K562 (cell line): ENCODE data around the gene ETFRF1. TPM values are rescaled to one million over a fixed set of nuclear protein-coding genes. Genes with fewer than 3 reads are reported as not detected.

ENCODE experiments used
- ARID3A ChIP-seq: IDR thresholded peaks from 2 replicates; pipeline ENCODE4 v1.6.1; 2012; ENCODE audit warnings: low read depth, low read length, improper control_type of control experiment, borderline replicate concordance
- ARNT ChIP-seq, 2 experiments: fragments of 450-650 bp; IDR thresholded peaks; 2 replicates each; pipeline ENCODE4 v1.6.1; 2016; ENCODE audit warnings: mild to moderate bottlenecking in 1 of 2
- CBFA2T2 ChIP-seq: fragments of 450-650 bp; conservative IDR thresholded peaks from 2 replicates; pipeline ENCODE4 v1.6.1; 2017; ENCODE audit warnings: mild to moderate bottlenecking
- FOXJ2 ChIP-seq: fragments of 200-800 bp; sonication (Bioruptor generic); IDR thresholded peaks from 2 replicates; pipeline ENCODE4 v1.6.1; 2016; ENCODE audit warnings: missing genetic modification characterization, missing compliant biosample characterization
- GTF2E2 ChIP-seq: fragments of 200-800 bp; sonication (Bioruptor generic); IDR thresholded peaks from 2 replicates; pipeline ENCODE4 v1.6.1; 2016; ENCODE audit warnings: missing genetic modification characterization, missing compliant biosample characterization
- HNRNPUL1 ChIP-seq: fragments of 200-400 bp; formaldehyde crosslinking; IDR thresholded peaks from 2 replicates; pipeline ENCODE4 v1.6.1; 2017; ENCODE audit warnings: low read length
- POLR2B ChIP-seq: fragments of 450-650 bp; IDR thresholded peaks from 2 replicates; pipeline ENCODE4 v1.6.1; 2018; ENCODE audit warnings: low read depth; ENCODE audit not compliant: partially characterized antibody
- RBBP5 ChIP-seq: fragments of 200-600 bp; sonication (generic); IDR thresholded peaks from 2 replicates; pipeline ENCODE4 v1.6.1; 2012; ENCODE audit warnings: borderline replicate concordance, mild to moderate bottlenecking, low read length, control low read depth, inconsistent platforms; ENCODE audit not compliant: insufficient read depth, poor library complexity, severe bottlenecking
- SMARCB1 ChIP-seq: IDR thresholded peaks from 2 replicates; pipeline ENCODE4 v1.6.1; 2011; ENCODE audit warnings: improper control_type of control experiment, low read depth; ENCODE audit not compliant: insufficient read length
- SPI1 ChIP-seq: IDR thresholded peaks from 2 replicates; pipeline ENCODE4 v1.6.1; 2011; ENCODE audit warnings: low read depth, low read length, control low read depth, borderline replicate concordance
- TAL1 ChIP-seq: fragments of 450-650 bp; IDR thresholded peaks from 2 replicates; pipeline ENCODE4 v1.6.1; 2016; ENCODE audit warnings: mild to moderate bottlenecking
- TEAD1 ChIP-seq, 2 experiments: fragments of 450-650 bp in 1 of 2; sonication (generic) in 1 of 2; formaldehyde crosslinking; IDR thresholded peaks; 2 replicates each; pipeline versions ENCODE4 v1.4.0 to v1.8.0; 2020 to 2022; ENCODE audit warnings: mild to moderate bottlenecking in 2 of 2, missing genetic modification reagents in 1 of 2
- TFAP4 ChIP-seq: sonication (generic); formaldehyde crosslinking; IDR thresholded peaks from 2 replicates; pipeline ENCODE4 v1.8.0; 2022; ENCODE audit warnings: missing genetic modification reagents, mild to moderate bottlenecking, moderate library complexity, borderline replicate concordance
- XRCC3 ChIP-seq: fragments of 450-650 bp; IDR thresholded peaks from 2 replicates; pipeline ENCODE4 v1.6.1; 2017; ENCODE audit warnings: mild to moderate bottlenecking, moderate library complexity
- XRCC5 ChIP-seq: fragments of 200-400 bp; formaldehyde crosslinking; IDR thresholded peaks from 2 replicates; pipeline ENCODE4 v1.6.1; 2017; ENCODE audit warnings: low read depth, mild to moderate bottlenecking, low read length
- ZBTB8A ChIP-seq: fragments of 450-650 bp; IDR thresholded peaks from 2 replicates; pipeline ENCODE4 v1.6.1; 2018; ENCODE audit warnings: mild to moderate bottlenecking, moderate library complexity; ENCODE audit not compliant: partially characterized antibody
- ZKSCAN1 ChIP-seq: fragments of 150-350 bp; IDR thresholded peaks from 2 replicates; pipeline ENCODE4 v1.6.1; 2016; ENCODE audit warnings: low read depth, low read length
- ZNF217 ChIP-seq: sonication (generic); formaldehyde crosslinking; IDR thresholded peaks from 2 replicates; pipeline ENCODE4 v1.8.0; 2022; ENCODE audit warnings: mild to moderate bottlenecking, missing genetic modification reagents
- ZNF668 ChIP-seq: fragments of 250-450 bp; sonication (Bioruptor Pico); IDR thresholded peaks from 2 replicates; pipeline ENCODE4 v1.8.0; 2022; ENCODE audit warnings: mild to moderate bottlenecking, inconsistent platforms
- ZNF77 ChIP-seq: fragments of 250-450 bp; sonication (Bioruptor Pico); IDR thresholded peaks from 2 replicates; pipeline ENCODE4 v1.5.0; 2020
- ZSCAN29 ChIP-seq: fragments of 450-650 bp; IDR thresholded peaks from 2 replicates; pipeline ENCODE4 v1.6.1; 2017
- polyA plus RNA-seq, 8 experiments: library from polyadenylated mRNA; depleted of rRNA in 4 of 8; stranded (reverse) in 5 of 8; unstranded in 3 of 8; fragments of >200 nt; fragmentation: Nextera tagmentation in 2 of 8; fragmentation: Illumina TruSeq in 1 of 8; extraction: Ambion mirVana in 2 of 8; extraction: Trizol in 1 of 8; gene quantifications; 2 replicates each; pipeline versions ENCODE4 v1.2.1 to v1.2.3, GENCODE V29; 2011 to 2014; ENCODE audit warnings: inconsistent platforms in 1 of 8, missing spikeins in 1 of 8
- total RNA-seq, 7 experiments: library from RNA; depleted of rRNA in 6 of 7; stranded (reverse); fragments of >200 nt in 6 of 7; fragmentation: Illumina TruSeq in 2 of 7; extraction: Trizol in 2 of 7; gene quantifications; 2 replicates each; pipeline versions ENCODE4 v1.2.1 to v1.2.3, GENCODE V29; 2011 to 2021; ENCODE audit warnings: low replicate concordance in 1 of 7
- TF ChIP-seq, protein P1 (sequence below), 2 experiments: fragments of 450-650 bp; IDR thresholded peaks; 2 replicates each; pipeline ENCODE4 v1.6.1; 2016
- TF ChIP-seq, protein P2 (sequence below): sonication (generic); formaldehyde crosslinking; IDR thresholded peaks from 2 replicates; pipeline ENCODE4 v1.8.1; 2023; ENCODE audit warnings: mild to moderate bottlenecking, missing genetic modification reagents

ETFRF1 gene
- total and polyA plus RNA-seq, 9 of the 15 experiments (the other 6 are each of a cell fraction or from before 2014, with no cell fraction given), result 16.1 to 107 (median 33.7) TPM

DNA sequence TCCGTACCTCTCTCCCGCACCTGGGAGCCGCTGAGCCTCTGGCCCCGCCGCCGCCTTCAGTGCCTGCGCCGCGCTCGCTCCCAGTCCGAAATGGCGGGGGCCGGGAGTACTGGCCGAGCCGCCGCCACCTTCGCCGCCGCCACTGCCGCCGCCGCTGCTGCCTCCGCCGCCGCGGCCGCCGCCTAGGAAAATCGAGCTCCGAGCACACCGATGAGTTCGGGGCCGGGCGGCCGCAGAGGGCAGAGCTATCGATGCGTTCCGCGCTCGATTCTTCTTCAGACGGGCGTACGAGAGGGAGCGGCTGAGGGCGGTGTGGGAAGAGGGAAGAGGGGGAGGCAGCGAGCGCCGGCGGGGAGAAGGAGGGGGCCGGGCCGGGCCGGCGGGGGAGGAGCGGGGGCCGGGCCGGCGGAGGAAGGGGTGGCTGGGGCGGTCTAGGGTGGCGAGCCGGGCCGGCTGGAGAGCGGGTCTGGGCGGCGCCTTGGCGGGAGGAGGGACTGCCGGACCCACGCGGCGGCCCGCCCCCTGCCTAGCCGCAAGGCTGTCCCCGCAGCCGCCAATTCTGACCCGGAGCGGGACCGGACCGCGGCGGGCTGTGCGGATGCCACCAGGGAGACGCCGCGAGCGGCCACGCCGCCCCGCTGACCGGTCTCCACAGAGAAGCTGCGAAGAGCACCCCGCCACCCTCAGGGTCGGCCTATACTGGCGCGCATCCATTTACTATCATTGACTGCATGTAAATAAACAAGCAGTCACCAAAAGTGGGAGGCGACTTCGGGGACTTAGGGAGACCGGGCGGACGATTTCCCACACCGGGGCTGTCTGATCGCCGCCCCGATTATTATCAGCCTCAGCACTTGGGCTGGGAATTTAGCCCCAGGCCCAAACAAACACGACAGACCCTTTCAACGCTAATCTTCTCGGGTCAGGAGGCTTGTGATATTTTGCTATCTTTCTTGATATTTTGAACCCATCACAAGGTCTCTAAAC lies 56.0 kb downstream of the ETFRF1 start, which contains the start of gene KRAS (continued):
- TF ChIP-seq ARID3A (0 out of 2 replicates have a peak, but pooled peaks have one; percentile 9), FOXJ2 (tag) (peak; percentile 92), SMARCB1 (no peak), ZNF668 (CRISPR knock-in tag) (peak; percentile 24; the same call in 1 of the 2 replicates), XRCC3 (no peak), ZBTB8A (no peak), POLR2B (peak; percentile 24), ARNT (IDR thresholded peaks at IDR 0.05) (no peak), ZNF217 (CRISPR knock-in tag) (no peak), CBFA2T2 (no peak), SPI1 (no peak), ZKSCAN1 (0 out of 2 replicates have a peak, but pooled peaks have one; percentile 30), TAL1 (no peak; the same call in 1 of the 2 replicates), XRCC5 (peak; percentile 92), ZNF77 (no peak), TFAP4 (CRISPR knock-in tag) (peak; percentile 78), ZSCAN29 (no peak; the same call in 1 of the 2 replicates), GTF2E2 (tag) (no peak), HNRNPUL1 (no peak), TEAD1 (CRISPR knock-in tag; IDR thresholded peaks at IDR 0.05) (peak in 1 of 2 experiments; percentile 61; a peak in 1 of 4 replicates), RBBP5 (no peak)
- TF ChIP-seq, protein P1, sequence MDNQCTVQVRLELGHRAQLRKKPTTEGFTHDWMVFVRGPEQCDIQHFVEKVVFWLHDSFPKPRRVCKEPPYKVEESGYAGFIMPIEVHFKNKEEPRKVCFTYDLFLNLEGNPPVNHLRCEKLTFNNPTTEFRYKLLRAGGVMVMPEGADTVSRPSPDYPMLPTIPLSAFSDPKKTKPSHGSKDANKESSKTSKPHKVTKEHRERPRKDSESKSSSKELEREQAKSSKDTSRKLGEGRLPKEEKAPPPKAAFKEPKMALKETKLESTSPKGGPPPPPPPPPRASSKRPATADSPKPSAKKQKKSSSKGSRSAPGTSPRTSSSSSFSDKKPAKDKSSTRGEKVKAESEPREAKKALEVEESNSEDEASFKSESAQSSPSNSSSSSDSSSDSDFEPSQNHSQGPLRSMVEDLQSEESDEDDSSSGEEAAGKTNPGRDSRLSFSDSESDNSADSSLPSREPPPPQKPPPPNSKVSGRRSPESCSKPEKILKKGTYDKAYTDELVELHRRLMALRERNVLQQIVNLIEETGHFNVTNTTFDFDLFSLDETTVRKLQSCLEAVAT (IDR thresholded peaks at IDR 0.05), result peak in 1 of 2 experiments; percentile 100; a peak in 2 of 4 replicates
- TF ChIP-seq, protein P2, sequence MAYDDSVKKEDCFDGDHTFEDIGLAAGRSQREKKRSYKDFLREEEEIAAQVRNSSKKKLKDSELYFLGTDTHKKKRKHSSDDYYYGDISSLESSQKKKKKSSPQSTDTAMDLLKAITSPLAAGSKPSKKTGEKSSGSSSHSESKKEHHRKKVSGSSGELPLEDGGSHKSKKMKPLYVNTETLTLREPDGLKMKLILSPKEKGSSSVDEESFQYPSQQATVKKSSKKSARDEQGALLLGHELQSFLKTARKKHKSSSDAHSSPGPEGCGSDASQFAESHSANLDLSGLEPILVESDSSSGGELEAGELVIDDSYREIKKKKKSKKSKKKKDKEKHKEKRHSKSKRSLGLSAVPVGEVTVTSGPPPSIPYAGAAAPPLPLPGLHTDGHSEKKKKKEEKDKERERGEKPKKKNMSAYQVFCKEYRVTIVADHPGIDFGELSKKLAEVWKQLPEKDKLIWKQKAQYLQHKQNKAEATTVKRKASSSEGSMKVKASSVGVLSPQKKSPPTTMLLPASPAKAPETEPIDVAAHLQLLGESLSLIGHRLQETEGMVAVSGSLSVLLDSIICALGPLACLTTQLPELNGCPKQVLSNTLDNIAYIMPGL (CRISPR knock-in tag), result peak; percentile 69; the same call in 1 of the 2 replicates
